Measurements from ENCODE around the gene DENND5A.

Gene DENND5A

DNA sequence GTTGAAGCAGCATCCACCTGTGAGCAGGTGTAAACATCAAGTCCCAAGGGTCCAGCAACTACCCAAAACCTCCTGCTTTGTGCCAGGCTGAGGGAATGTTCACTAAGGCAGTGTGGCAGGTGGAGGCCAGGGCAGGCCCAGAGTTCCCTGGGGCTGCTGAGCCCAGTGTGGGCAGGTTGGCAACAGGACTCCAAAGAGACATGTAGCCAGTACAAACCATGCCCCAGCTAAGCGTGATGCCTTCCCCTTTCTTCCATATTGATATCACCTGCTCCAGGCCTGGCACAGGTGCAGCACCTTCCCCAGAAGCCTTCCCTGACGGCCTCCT is 143.7 kb downstream of the DENND5A start:
- DNase-seq (ENCODE audit: low read depth), result no peak
- no peak overlapping the region for H3K4me3 ChIP-seq (ENCODE audit: low read depth, low read length)
- TF ChIP-seq MYC (IDR thresholded peaks at IDR 0.05; ENCODE audit: low read depth, low read length) (no peak), POLR2A (IDR thresholded peaks at IDR 0.05; ENCODE audit: extremely low read depth, insufficient read length) (no peak)
- TF ChIP-seq, protein P1, sequence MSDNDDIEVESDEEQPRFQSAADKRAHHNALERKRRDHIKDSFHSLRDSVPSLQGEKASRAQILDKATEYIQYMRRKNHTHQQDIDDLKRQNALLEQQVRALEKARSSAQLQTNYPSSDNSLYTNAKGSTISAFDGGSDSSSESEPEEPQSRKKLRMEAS (IDR thresholded peaks at IDR 0.05; ENCODE audit: low read depth, low read length), result no peak
- TF ChIP-seq, protein P2, sequence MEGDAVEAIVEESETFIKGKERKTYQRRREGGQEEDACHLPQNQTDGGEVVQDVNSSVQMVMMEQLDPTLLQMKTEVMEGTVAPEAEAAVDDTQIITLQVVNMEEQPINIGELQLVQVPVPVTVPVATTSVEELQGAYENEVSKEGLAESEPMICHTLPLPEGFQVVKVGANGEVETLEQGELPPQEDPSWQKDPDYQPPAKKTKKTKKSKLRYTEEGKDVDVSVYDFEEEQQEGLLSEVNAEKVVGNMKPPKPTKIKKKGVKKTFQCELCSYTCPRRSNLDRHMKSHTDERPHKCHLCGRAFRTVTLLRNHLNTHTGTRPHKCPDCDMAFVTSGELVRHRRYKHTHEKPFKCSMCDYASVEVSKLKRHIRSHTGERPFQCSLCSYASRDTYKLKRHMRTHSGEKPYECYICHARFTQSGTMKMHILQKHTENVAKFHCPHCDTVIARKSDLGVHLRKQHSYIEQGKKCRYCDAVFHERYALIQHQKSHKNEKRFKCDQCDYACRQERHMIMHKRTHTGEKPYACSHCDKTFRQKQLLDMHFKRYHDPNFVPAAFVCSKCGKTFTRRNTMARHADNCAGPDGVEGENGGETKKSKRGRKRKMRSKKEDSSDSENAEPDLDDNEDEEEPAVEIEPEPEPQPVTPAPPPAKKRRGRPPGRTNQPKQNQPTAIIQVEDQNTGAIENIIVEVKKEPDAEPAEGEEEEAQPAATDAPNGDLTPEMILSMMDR (IDR thresholded peaks at IDR 0.05; ENCODE audit: low read depth, low read length), result no peak

DNA sequence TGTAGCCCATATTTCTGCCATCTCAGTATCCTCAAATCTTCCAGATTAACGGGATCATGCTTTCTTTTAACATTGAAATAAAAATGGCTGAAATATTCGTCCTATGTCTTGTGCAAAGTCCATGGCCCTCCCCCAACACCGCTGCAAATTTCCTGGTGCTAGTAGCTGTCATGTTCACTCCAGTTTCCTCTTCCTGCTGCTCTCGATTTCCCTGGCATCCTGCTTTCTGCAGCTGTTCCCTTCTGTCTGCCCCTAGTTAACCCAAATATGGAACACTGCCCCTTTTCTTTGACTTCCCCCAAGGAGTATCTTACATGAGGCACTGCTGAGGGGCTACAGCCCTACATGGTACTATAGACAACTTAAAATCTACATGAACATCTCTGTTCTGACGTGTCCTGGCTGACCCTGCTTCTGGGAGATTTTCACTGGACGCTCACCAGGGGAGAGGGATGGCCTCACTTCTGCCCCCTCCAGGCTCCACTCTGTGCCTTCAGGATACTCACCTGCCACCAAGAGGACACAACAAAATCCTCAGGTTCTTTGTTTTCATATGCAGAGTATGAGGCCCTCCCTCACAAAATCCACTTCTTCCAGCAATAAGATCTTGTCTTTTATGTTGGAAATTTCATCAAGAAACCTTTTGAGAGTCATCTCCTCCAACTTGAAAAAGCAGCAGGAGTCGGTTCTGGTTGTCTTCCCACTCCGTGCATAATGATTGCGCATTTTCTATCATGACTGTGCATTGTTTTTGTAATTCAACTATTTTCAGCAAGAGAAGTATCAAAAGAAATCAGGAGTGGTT is 144.3 kb downstream of the DENND5A start:
- H3K4me3 ChIP-seq (ENCODE audit: low read depth, low read length), result no peak overlapping the region
- no peak for TF ChIP-seq MYC (IDR thresholded peaks at IDR 0.05; ENCODE audit: low read depth, low read length)
- TF ChIP-seq, protein P2 (IDR thresholded peaks at IDR 0.05; ENCODE audit: low read depth, low read length), result peak; percentile 6
- no peak for DNase-seq (ENCODE audit: low read depth)

DNA sequence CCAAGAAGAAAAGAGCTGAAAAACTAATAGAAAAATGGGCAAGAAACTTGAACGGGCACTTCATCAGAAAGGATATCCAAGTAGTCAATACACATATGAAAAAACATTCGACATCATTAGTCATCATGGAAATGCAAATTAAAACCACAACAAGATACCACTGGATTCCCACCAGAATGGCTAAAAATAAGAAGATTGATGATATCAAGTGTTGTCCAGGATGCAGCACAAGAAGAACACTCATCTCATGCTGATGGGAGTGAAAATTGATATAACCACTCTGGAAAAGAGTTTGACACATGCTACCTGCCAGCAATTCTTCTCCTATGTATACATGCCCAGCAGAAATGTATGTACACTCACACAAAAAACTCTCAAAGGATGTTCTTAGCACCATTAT is 146.9 kb downstream of the DENND5A start:
- no peak for DNase-seq (ENCODE audit: low read depth)
- TF ChIP-seq MYC (IDR thresholded peaks at IDR 0.05; ENCODE audit: low read depth, low read length) (no peak), POLR2A (IDR thresholded peaks at IDR 0.05; ENCODE audit: extremely low read depth, insufficient read length) (no peak)
- TF ChIP-seq, protein P1 (IDR thresholded peaks at IDR 0.05; ENCODE audit: low read depth, low read length), result no peak
- TF ChIP-seq, protein P2 (IDR thresholded peaks at IDR 0.05; ENCODE audit: low read depth, low read length), result no peak
- no peak overlapping the region for H3K4me3 ChIP-seq (ENCODE audit: low read depth, low read length)

DNA sequence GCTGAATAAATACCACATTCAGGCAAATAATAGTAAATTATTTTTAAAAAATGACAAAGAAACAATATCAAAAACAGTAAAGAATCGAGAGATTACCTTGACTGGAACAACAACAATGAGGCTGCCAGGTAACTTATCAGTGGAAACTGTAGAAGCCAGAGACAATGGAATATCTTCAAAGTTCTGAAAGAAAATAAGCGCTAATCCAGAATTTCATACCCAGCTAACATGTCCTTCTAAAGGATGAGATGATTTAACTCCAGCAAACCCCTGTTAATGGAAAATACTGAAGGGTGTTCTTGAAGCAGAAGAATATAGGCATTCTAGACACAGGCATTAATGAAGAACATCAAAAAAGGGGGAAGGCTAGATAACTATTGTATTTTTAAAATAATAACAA is 153.1 kb downstream of the DENND5A start:
- no peak for DNase-seq (ENCODE audit: low read depth)
- H3K4me3 ChIP-seq (ENCODE audit: low read depth, low read length), result no peak overlapping the region
- TF ChIP-seq POLR2A (IDR thresholded peaks at IDR 0.05; ENCODE audit: extremely low read depth, insufficient read length) (no peak), MYC (IDR thresholded peaks at IDR 0.05; ENCODE audit: low read depth, low read length) (no peak)
- TF ChIP-seq, protein P1 (IDR thresholded peaks at IDR 0.05; ENCODE audit: low read depth, low read length), result no peak

DNA sequence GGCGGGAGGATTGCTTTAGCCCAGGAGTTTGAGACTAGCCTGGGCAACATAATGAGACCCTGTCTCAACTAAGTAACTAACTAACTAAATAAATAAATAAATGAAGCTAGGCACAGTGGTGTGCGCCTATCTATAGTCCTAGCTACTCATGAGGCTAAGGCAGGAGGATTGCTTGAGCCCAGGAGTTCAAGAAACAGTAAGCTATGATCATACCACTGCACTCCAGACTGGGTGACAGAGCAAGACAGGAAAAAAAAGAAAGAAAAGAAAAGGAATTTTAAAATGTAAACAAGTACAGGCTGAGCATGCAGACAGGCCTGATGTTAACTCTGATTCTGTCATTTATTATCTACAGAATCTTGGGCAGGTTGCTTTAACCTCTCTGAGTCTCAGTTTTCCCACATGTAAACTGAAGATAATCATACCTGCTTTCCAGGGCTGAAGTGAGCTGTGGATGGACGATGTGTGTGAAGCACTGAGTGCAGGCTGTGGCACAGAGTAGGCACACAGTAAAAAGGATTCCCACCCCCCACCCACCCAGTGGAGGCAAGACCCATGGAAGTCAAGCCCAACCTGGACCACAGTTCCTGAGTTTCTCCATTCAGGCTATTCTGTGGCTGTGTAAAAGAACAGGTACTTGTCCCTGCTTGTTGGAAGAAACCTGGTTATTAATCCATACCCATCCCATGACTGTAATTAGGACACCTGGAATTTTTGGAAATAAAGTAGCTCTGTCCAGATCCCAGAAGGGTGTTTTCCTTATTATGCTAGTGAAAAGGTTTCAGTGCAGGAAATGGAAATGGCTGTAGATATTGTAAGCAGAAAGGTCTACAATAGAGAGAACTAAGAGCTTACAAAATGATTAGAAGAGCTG is 155.1 kb downstream of the DENND5A start:
- DNase-seq (ENCODE audit: low read depth), result no peak
- no peak overlapping the region for H3K4me3 ChIP-seq (ENCODE audit: low read depth, low read length)
- TF ChIP-seq POLR2A (IDR thresholded peaks at IDR 0.05; ENCODE audit: extremely low read depth, insufficient read length), result no peak
- TF ChIP-seq, protein P2 (IDR thresholded peaks at IDR 0.05; ENCODE audit: low read depth, low read length), result no peak
- no peak for TF ChIP-seq MYC (IDR thresholded peaks at IDR 0.05; ENCODE audit: low read depth, low read length)
- TF ChIP-seq, protein P1 (IDR thresholded peaks at IDR 0.05; ENCODE audit: low read depth, low read length), result no peak

DNA sequence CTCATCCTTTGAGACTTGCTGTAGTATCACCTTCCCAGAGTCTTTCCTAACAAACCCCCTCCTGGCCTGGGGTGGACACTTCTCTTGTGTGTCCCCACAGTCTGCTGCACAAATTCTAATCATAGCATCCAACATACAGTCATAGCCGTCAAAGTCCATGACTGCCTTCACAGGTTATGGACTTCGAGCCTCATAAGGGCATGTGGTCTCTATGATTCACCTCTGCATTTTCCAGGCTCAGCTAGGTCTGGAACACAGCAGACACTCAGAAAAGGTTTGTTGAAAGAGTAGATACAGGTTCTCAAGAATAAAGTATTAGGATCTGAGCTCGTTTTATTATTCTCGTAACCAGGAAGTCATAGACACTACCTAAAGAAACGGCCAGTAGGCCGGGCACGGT is 160.6 kb downstream of the DENND5A start:
- no peak for DNase-seq (ENCODE audit: low read depth)
- TF ChIP-seq, protein P2 (IDR thresholded peaks at IDR 0.05; ENCODE audit: low read depth, low read length), result no peak
- TF ChIP-seq MYC (IDR thresholded peaks at IDR 0.05; ENCODE audit: low read depth, low read length), result no peak
- no peak for TF ChIP-seq POLR2A (IDR thresholded peaks at IDR 0.05; ENCODE audit: extremely low read depth, insufficient read length)
- TF ChIP-seq, protein P1 (IDR thresholded peaks at IDR 0.05; ENCODE audit: low read depth, low read length), result no peak
- H3K4me3 ChIP-seq (ENCODE audit: low read depth, low read length), result no peak overlapping the region
